Measurements from ENCODE around the gene SNN. TPM values are rescaled to one million over a fixed set of nuclear protein-coding genes. Genes with fewer than 3 reads are reported as not detected.

The SNN gene
- total and polyA plus RNA-seq, 2 of the 8 experiments (the other 6 are each of a cell fraction or from before 2014, with no cell fraction given): 37.4 to 66.9 TPM

DNA sequence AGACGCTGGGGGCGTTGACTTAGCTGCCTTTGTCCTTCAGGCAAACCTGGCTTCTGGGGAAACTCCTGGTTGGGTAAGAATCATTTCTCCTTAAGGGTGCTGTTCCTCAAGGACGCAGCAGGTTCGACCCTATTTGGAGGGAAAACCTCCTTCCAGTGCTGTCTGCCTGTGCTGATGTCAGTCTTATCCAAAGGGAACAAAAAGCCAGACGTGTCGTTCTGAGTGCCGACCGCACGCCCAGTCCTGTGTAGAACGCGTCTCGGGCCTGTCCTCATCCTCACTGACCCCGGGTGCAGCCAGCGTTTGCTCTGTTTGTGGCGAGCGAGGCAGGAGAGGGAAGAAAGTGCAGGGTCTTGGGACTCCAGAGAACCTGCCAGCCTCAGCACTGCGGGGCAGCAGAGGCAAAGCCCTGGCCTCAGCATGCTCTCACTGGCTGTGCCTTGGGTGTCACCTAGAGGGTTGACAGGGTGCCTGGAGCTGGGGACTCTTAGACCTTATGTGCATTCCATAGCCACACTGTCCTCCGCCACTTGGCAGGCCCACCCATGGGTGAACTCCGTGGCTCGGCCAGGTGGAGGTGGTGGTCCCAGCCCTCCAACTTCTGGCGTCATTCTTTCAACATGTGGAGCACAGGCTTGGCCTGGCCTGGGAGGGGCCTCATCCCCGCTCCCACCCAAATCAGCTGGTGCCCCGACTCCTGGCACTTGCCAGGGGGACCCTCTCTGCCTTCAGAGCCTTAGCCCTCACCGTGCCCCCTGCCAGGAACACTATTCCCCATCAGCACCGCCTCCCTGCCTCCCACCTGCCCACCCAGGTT is 6.0 kb downstream of the SNN start (continued):
- no peak for TF ChIP-seq CHD2 (IDR thresholded peaks at IDR 0.05; ENCODE audit: low read length)
